Measurements from ENCODE around the gene MYL4.
A peak's percentile ranks its signal among the peaks of the same experiment; 100 is the strongest.

MYL4 gene

GRCh38 chr17:47251421-47251940, 42.3 kb downstream of the MYL4 start:
- H3K36me3 ChIP-seq (ENCODE audit: control insufficient read depth in 5 of 5, insufficient read depth in 5 of 5, low read length in 5 of 5) = no peaks in the 10 kb centered on the region
- H3K4me1 ChIP-seq (ENCODE audit: control insufficient read depth in 5 of 5, insufficient read depth in 5 of 5, low read length in 5 of 5) = peaks cover 0 to 17% (median 11%) of the 10 kb centered on the region in 5 donors
- H3K27me3 ChIP-seq (ENCODE audit: control insufficient read depth in 5 of 5, insufficient read depth in 4 of 5, low read length in 5 of 5) = peaks cover 0 to 6% (median 0%) of the 10 kb centered on the region in 5 donors
- H3K27ac ChIP-seq (ENCODE audit: low read depth, low read length) = no peak overlapping the region
- H3K4me3 ChIP-seq (ENCODE audit: low read depth in 1 of 5, low read length in 5 of 5) = no peak overlapping the region
- no peak overlapping the region for H3K9ac ChIP-seq (ENCODE audit: low read length in 5 of 5)
- no peaks in the 10 kb centered on the region for H3K9me3 ChIP-seq (ENCODE audit: control insufficient read depth in 5 of 5, low read length in 5 of 5)

GRCh38 chr17:47252209-47252608, 43.1 kb downstream of the MYL4 start:
- H3K27me3 ChIP-seq (ENCODE audit: control insufficient read depth in 5 of 5, insufficient read depth in 4 of 5, low read length in 5 of 5) = peaks cover 0 to 6% (median 0%) of the 10 kb centered on the region in 5 donors
- no peak overlapping the region for H3K9ac ChIP-seq (ENCODE audit: low read length in 5 of 5)
- no peaks in the 10 kb centered on the region for H3K36me3 ChIP-seq (ENCODE audit: control insufficient read depth in 5 of 5, insufficient read depth in 5 of 5, low read length in 5 of 5)
- H3K27ac ChIP-seq (ENCODE audit: low read depth, low read length) = no peak overlapping the region
- H3K4me3 ChIP-seq (ENCODE audit: low read depth in 1 of 5, low read length in 5 of 5) = no peak overlapping the region
- H3K9me3 ChIP-seq (ENCODE audit: control insufficient read depth in 5 of 5, low read length in 5 of 5) = no peaks in the 10 kb centered on the region
- H3K4me1 ChIP-seq (ENCODE audit: control insufficient read depth in 5 of 5, insufficient read depth in 5 of 5, low read length in 5 of 5) = peaks cover 0 to 23% (median 14%) of the 10 kb centered on the region in 5 donors

GRCh38 chr17:47252766-47253512, 43.8 kb downstream of the MYL4 start:
- H3K27me3 ChIP-seq (ENCODE audit: control insufficient read depth in 5 of 5, insufficient read depth in 4 of 5, low read length in 5 of 5) = peaks cover 0 to 6% (median 0%) of the 10 kb centered on the region in 5 donors
- peak overlapping the region in 4 of 5 donors; percentile 74 to 84 (median 79) for H3K4me3 ChIP-seq (ENCODE audit: low read depth in 1 of 5, low read length in 5 of 5)
- no peaks in the 10 kb centered on the region for H3K36me3 ChIP-seq (ENCODE audit: control insufficient read depth in 5 of 5, insufficient read depth in 5 of 5, low read length in 5 of 5)
- peak overlapping the region; percentile 23 for H3K27ac ChIP-seq (ENCODE audit: low read depth, low read length)
- H3K4me1 ChIP-seq (ENCODE audit: control insufficient read depth in 5 of 5, insufficient read depth in 5 of 5, low read length in 5 of 5) = peaks cover 2 to 30% (median 21%) of the 10 kb centered on the region in 5 donors
- no peaks in the 10 kb centered on the region for H3K9me3 ChIP-seq (ENCODE audit: control insufficient read depth in 5 of 5, low read length in 5 of 5)
- H3K9ac ChIP-seq (ENCODE audit: low read length in 5 of 5) = peak overlapping the region in 2 of 5 donors; percentile 53 to 56

- Histone ChIP-seq H3K27ac (ENCODE audit: low read depth, low read length) (peak within 1 kb of the TSS; percentile 46), H3K4me1 (ENCODE audit: control insufficient read depth in 5 of 5, insufficient read depth in 5 of 5, low read length in 5 of 5) (peaks cover 2 to 32% (median 27%) of the 10 kb centered on the region in 5 donors), H3K9me3 (ENCODE audit: control insufficient read depth in 5 of 5, low read length in 5 of 5) (no peaks in the 10 kb centered on the region), H3K36me3 (ENCODE audit: control insufficient read depth in 5 of 5, insufficient read depth in 5 of 5, low read length in 5 of 5) (no peaks in the 10 kb centered on the region), H3K27me3 (ENCODE audit: control insufficient read depth in 5 of 5, insufficient read depth in 4 of 5, low read length in 5 of 5) (peaks cover 0 to 6% (median 0%) of the 10 kb centered on the region in 5 donors), H3K9ac (ENCODE audit: low read length in 5 of 5) (peak within 1 kb of the TSS in 4 of 5 donors; percentile 22 to 76 (median 66)), H3K4me3 (ENCODE audit: low read depth in 1 of 5, low read length in 5 of 5) (peak within 1 kb of the TSS; percentile 70 to 84 (median 79))
These were observed 44.6 kb downstream of the MYL4 start, which contains the start of gene ITGB3 for GRCh38 chr17:47253541-47254402. ITGB3 (plus strand) TSS chr17:47253827; CDS start chr17:47253862, 35 bp downstream.

GRCh38 chr17:47254403-47254943, 45.3 kb downstream of the MYL4 start:
- peaks cover 2 to 32% (median 27%) of the 10 kb centered on the region in 5 donors for H3K4me1 ChIP-seq (ENCODE audit: control insufficient read depth in 5 of 5, insufficient read depth in 5 of 5, low read length in 5 of 5)
- peak overlapping the region; percentile 70 to 84 (median 79) for H3K4me3 ChIP-seq (ENCODE audit: low read depth in 1 of 5, low read length in 5 of 5)
- peaks cover 0 to 6% (median 0%) of the 10 kb centered on the region in 5 donors for H3K27me3 ChIP-seq (ENCODE audit: control insufficient read depth in 5 of 5, insufficient read depth in 4 of 5, low read length in 5 of 5)
- no peaks in the 10 kb centered on the region for H3K36me3 ChIP-seq (ENCODE audit: control insufficient read depth in 5 of 5, insufficient read depth in 5 of 5, low read length in 5 of 5)
- H3K27ac ChIP-seq (ENCODE audit: low read depth, low read length) = peak overlapping the region; percentile 46
- H3K9me3 ChIP-seq (ENCODE audit: control insufficient read depth in 5 of 5, low read length in 5 of 5) = no peaks in the 10 kb centered on the region
- H3K9ac ChIP-seq (ENCODE audit: low read length in 5 of 5) = peak overlapping the region in 4 of 5 donors; percentile 22 to 76 (median 66)

GRCh38 chr17:47257651-47258339, 48.6 kb downstream of the MYL4 start:
- H3K9me3 ChIP-seq (ENCODE audit: control insufficient read depth in 5 of 5, low read length in 5 of 5) = no peaks in the 10 kb centered on the region
- H3K36me3 ChIP-seq (ENCODE audit: control insufficient read depth in 5 of 5, insufficient read depth in 5 of 5, low read length in 5 of 5) = no peaks in the 10 kb centered on the region
- H3K27me3 ChIP-seq (ENCODE audit: control insufficient read depth in 5 of 5, insufficient read depth in 4 of 5, low read length in 5 of 5) = peaks cover 0 to 6% (median 0%) of the 10 kb centered on the region in 5 donors
- H3K9ac ChIP-seq (ENCODE audit: low read length in 5 of 5) = peak overlapping the region in 1 of 5 donors; percentile 35
- H3K27ac ChIP-seq (ENCODE audit: low read depth, low read length) = peak overlapping the region; percentile 62
- H3K4me3 ChIP-seq (ENCODE audit: low read depth in 1 of 5, low read length in 5 of 5) = peak overlapping the region in 3 of 5 donors; percentile 9 to 44 (median 16)
- peaks cover 2 to 32% (median 27%) of the 10 kb centered on the region in 5 donors for H3K4me1 ChIP-seq (ENCODE audit: control insufficient read depth in 5 of 5, insufficient read depth in 5 of 5, low read length in 5 of 5)

GRCh38 chr17:47262586-47262985, 53.4 kb downstream of the MYL4 start:
- no peaks in the 10 kb centered on the region for H3K36me3 ChIP-seq (ENCODE audit: control insufficient read depth in 5 of 5, insufficient read depth in 5 of 5, low read length in 5 of 5)
- no peak overlapping the region for H3K27ac ChIP-seq (ENCODE audit: low read depth, low read length)
- H3K9ac ChIP-seq (ENCODE audit: low read length in 5 of 5) = no peak overlapping the region
- H3K4me1 ChIP-seq (ENCODE audit: control insufficient read depth in 5 of 5, insufficient read depth in 5 of 5, low read length in 5 of 5) = peaks cover 7 to 31% (median 12%) of the 10 kb centered on the region in 5 donors
- no peaks in the 10 kb centered on the region for H3K9me3 ChIP-seq (ENCODE audit: control insufficient read depth in 5 of 5, low read length in 5 of 5)
- H3K27me3 ChIP-seq (ENCODE audit: control insufficient read depth in 5 of 5, insufficient read depth in 4 of 5, low read length in 5 of 5) = no peaks in the 10 kb centered on the region
- no peak overlapping the region for H3K4me3 ChIP-seq (ENCODE audit: low read depth in 1 of 5, low read length in 5 of 5)

GRCh38 chr17:47264166-47264565, 55.0 kb downstream of the MYL4 start:
- no peak overlapping the region for H3K4me3 ChIP-seq (ENCODE audit: low read depth in 1 of 5, low read length in 5 of 5)
- no peaks in the 10 kb centered on the region for H3K36me3 ChIP-seq (ENCODE audit: control insufficient read depth in 5 of 5, insufficient read depth in 5 of 5, low read length in 5 of 5)
- no peaks in the 10 kb centered on the region for H3K9me3 ChIP-seq (ENCODE audit: control insufficient read depth in 5 of 5, low read length in 5 of 5)
- no peaks in the 10 kb centered on the region for H3K27me3 ChIP-seq (ENCODE audit: control insufficient read depth in 5 of 5, insufficient read depth in 4 of 5, low read length in 5 of 5)
- peaks cover 0 to 24% (median 6%) of the 10 kb centered on the region in 5 donors for H3K4me1 ChIP-seq (ENCODE audit: control insufficient read depth in 5 of 5, insufficient read depth in 5 of 5, low read length in 5 of 5)
- H3K27ac ChIP-seq (ENCODE audit: low read depth, low read length) = no peak overlapping the region
- no peak overlapping the region for H3K9ac ChIP-seq (ENCODE audit: low read length in 5 of 5)

- H3K27me3 ChIP-seq (ENCODE audit: control insufficient read depth in 5 of 5, insufficient read depth in 4 of 5, low read length in 5 of 5) = no peaks in the 10 kb centered on the region
- peak overlapping the region; percentile 54 for H3K27ac ChIP-seq (ENCODE audit: low read depth, low read length)
- H3K4me3 ChIP-seq (ENCODE audit: low read depth in 1 of 5, low read length in 5 of 5) = no peak overlapping the region
- no peak overlapping the region for H3K9ac ChIP-seq (ENCODE audit: low read length in 5 of 5)
- H3K4me1 ChIP-seq (ENCODE audit: control insufficient read depth in 5 of 5, insufficient read depth in 5 of 5, low read length in 5 of 5) = peaks cover 0 to 24% (median 6%) of the 10 kb centered on the region in 5 donors
- no peaks in the 10 kb centered on the region for H3K9me3 ChIP-seq (ENCODE audit: control insufficient read depth in 5 of 5, low read length in 5 of 5)
- no peaks in the 10 kb centered on the region for H3K36me3 ChIP-seq (ENCODE audit: control insufficient read depth in 5 of 5, insufficient read depth in 5 of 5, low read length in 5 of 5)
These were observed 56.9 kb downstream of the MYL4 start for GRCh38 chr17:47265983-47266541.
